ENCODE data around the gene LYPD1.

LYPD1 gene

GRCh38 chr2:132609101-132609890 is 60.7 kb downstream of the LYPD1 start:
- in situ Hi-C loops (cut with HindIII; ENCODE audit: low sequenced_read_pairs): no loop called here
- H3K4me3 ChIP-seq (ENCODE audit: low read depth, low read length): no peak overlapping the region
- no peak for DNase-seq (ENCODE audit: low read depth)
- TF ChIP-seq, protein P1, sequence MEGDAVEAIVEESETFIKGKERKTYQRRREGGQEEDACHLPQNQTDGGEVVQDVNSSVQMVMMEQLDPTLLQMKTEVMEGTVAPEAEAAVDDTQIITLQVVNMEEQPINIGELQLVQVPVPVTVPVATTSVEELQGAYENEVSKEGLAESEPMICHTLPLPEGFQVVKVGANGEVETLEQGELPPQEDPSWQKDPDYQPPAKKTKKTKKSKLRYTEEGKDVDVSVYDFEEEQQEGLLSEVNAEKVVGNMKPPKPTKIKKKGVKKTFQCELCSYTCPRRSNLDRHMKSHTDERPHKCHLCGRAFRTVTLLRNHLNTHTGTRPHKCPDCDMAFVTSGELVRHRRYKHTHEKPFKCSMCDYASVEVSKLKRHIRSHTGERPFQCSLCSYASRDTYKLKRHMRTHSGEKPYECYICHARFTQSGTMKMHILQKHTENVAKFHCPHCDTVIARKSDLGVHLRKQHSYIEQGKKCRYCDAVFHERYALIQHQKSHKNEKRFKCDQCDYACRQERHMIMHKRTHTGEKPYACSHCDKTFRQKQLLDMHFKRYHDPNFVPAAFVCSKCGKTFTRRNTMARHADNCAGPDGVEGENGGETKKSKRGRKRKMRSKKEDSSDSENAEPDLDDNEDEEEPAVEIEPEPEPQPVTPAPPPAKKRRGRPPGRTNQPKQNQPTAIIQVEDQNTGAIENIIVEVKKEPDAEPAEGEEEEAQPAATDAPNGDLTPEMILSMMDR (IDR thresholded peaks at IDR 0.05; ENCODE audit: low read depth, low read length, missing control alignments): no peak

GRCh38 chr2:132608311-132608710 is 61.7 kb downstream of the LYPD1 start:
- in situ Hi-C loops (cut with HindIII; ENCODE audit: low sequenced_read_pairs): no loop called here
- DNase-seq (ENCODE audit: low read depth): no peak
- H3K4me3 ChIP-seq (ENCODE audit: low read depth, low read length): no peak overlapping the region
- TF ChIP-seq, protein P1 (IDR thresholded peaks at IDR 0.05; ENCODE audit: low read depth, low read length, missing control alignments): no peak

DNA sequence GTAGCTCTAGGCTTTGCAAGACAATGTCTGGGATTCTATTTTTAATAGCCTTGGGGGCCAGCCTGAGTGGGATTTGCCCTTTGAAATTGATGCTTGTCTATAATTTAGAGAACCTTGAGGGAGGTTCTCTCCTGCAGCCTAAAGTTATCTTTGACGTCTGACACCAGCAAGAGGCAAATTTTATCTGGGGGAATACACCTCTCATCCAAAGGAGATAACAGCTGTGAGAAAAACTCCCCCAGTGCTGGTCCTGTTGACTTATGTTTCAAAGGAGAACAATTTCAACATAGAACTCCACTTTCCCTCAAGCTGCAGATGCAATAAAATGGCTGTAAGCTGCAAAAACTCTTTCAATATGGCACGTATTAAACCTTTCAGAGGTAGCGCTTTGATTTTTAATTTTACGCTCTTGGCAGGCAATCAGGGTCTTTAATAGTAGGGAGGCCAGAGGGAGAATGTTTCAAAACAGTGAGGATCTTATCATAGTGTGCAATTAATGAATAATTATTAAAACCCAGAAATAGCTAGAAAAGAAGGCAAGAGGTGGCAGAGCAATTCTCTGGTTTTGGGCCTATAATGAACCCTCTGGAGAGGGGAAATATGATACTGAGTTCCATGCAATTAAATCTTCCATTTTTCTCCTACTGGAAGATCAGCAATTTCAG is 62.4 kb downstream of the LYPD1 start:
- in situ Hi-C loops (cut with HindIII; ENCODE audit: low sequenced_read_pairs): no loop called here

GRCh38 chr2:132606649-132607048 is 63.4 kb downstream of the LYPD1 start:
- H3K4me3 ChIP-seq (ENCODE audit: low read depth, low read length): no peak overlapping the region
- DNase-seq (ENCODE audit: low read depth): no peak
- TF ChIP-seq, protein P1 (IDR thresholded peaks at IDR 0.05; ENCODE audit: low read depth, low read length, missing control alignments): no peak
- in situ Hi-C loops (cut with HindIII; ENCODE audit: low sequenced_read_pairs): no loop called here

More for the DNA sequence above, 62.4 kb downstream of the LYPD1 start:
- no peak for DNase-seq (ENCODE audit: low read depth)
- TF ChIP-seq, protein P1 (IDR thresholded peaks at IDR 0.05; ENCODE audit: low read depth, low read length, missing control alignments): no peak
- no peak overlapping the region for H3K4me3 ChIP-seq (ENCODE audit: low read depth, low read length)

- in situ Hi-C loops (cut with HindIII; ENCODE audit: low sequenced_read_pairs): no loop called here
- no peak for DNase-seq (ENCODE audit: low read depth)
- TF ChIP-seq, protein P1 (IDR thresholded peaks at IDR 0.05; ENCODE audit: low read depth, low read length, missing control alignments): no peak
- H3K4me3 ChIP-seq (ENCODE audit: low read depth, low read length): no peak overlapping the region
Measured at GRCh38 chr2:132605236-132606180, 64.5 kb downstream of the LYPD1 start.

DNA sequence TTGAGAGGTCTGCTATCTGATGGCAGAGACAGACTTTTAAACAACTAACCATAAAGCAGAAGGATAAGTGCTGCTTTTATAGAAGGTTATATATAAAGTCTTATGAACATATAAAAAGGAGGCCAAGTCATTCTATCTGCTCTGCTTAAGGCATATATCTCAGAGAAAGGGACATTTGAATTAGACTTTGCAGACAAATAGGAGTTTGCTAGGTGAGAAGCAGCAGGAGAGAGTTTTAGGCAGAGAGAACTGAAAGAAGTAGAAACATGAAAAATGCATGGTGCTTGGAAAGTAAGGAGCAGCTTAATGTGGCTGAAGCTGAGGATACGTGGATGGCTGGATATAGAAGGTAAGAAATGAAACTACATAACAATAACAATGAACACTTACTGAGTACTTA is 65.4 kb downstream of the LYPD1 start:
- TF ChIP-seq, protein P1 (IDR thresholded peaks at IDR 0.05; ENCODE audit: low read depth, low read length, missing control alignments): no peak

More for the DNA sequence above, 65.4 kb downstream of the LYPD1 start:
- in situ Hi-C loops (cut with HindIII; ENCODE audit: low sequenced_read_pairs): no loop called here
- no peak for DNase-seq (ENCODE audit: low read depth)
- H3K4me3 ChIP-seq (ENCODE audit: low read depth, low read length): no peak overlapping the region
